ENCODE data around the gene SYT1. TPM values are rescaled to one million over a fixed set of nuclear protein-coding genes. Genes with fewer than 3 reads are reported as not detected.

Gene SYT1
- total RNA-seq, 6 donors from 2014 or later: 0.52 to 0.67 (median 0.59) TPM; not detected in 3

- no peaks in the 10 kb centered on the region for H3K36me3 ChIP-seq
Observed at GRCh38 chr12:79238246-79238645, 373.7 kb downstream of the SYT1 start.

GRCh38 chr12:79247494-79247893 lies 382.9 kb downstream of the SYT1 start:
- TF ChIP-seq EP300 (IDR thresholded peaks at IDR 0.05): no peak
- TF ChIP-seq POLR2A (IDR thresholded peaks at IDR 0.05): no peak
- TF ChIP-seq CTCF (IDR thresholded peaks at IDR 0.05): no peak
- TF ChIP-seq POLR2AphosphoS5 (IDR thresholded peaks at IDR 0.05): no peak
- Histone ChIP-seq H3K9me3 (no peaks in the 10 kb centered on the region), H3K27ac (no peak overlapping the region), H3K27me3 (no peaks in the 10 kb centered on the region), H3K4me1 (no peaks in the 10 kb centered on the region), H3K4me3 (no peak overlapping the region), H3K36me3 (no peaks in the 10 kb centered on the region)
- WGBS, 2 donors: 86 to 96% methylated on average over 2 of the region's 2 CpGs
- ATAC-seq (ENCODE audit: low FRiP score in 2 of 2): no peak
- DNase-seq: no peak

More at GRCh38 chr12:79238246-79238645, 373.7 kb downstream of the SYT1 start:
- H3K4me1 ChIP-seq: no peaks in the 10 kb centered on the region
- H3K4me3 ChIP-seq: no peak overlapping the region
- 92 to 98% methylated on average over 3 of the region's 3 CpGs for WGBS, 2 donors
- ATAC-seq (ENCODE audit: low FRiP score in 2 of 2): no peak
- DNase-seq: no peak
- no peaks in the 10 kb centered on the region for H3K9me3 ChIP-seq
- TF ChIP-seq EP300 (IDR thresholded peaks at IDR 0.05): no peak
- TF ChIP-seq CTCF (IDR thresholded peaks at IDR 0.05): no peak
- TF ChIP-seq POLR2A (IDR thresholded peaks at IDR 0.05): no peak
- TF ChIP-seq POLR2AphosphoS5 (IDR thresholded peaks at IDR 0.05): no peak
- H3K27me3 ChIP-seq: no peaks in the 10 kb centered on the region
- H3K27ac ChIP-seq: no peak overlapping the region

- Histone ChIP-seq H3K36me3 (no peaks in the 10 kb centered on the region), H3K4me1 (no peaks in the 10 kb centered on the region), H3K27me3 (no peaks in the 10 kb centered on the region), H3K9me3 (no peaks in the 10 kb centered on the region), H3K27ac (no peak overlapping the region), H3K4me3 (no peak overlapping the region)
- no peak for DNase-seq
- WGBS, 2 donors: 81 to 84% methylated on average over 4 of the region's 4 CpGs
- no peak for ATAC-seq (ENCODE audit: low FRiP score in 2 of 2)
- TF ChIP-seq POLR2AphosphoS5 (IDR thresholded peaks at IDR 0.05): no peak
- no peak for TF ChIP-seq EP300 (IDR thresholded peaks at IDR 0.05)
- no peak for TF ChIP-seq CTCF (IDR thresholded peaks at IDR 0.05)
- TF ChIP-seq POLR2A (IDR thresholded peaks at IDR 0.05): no peak
Observed at GRCh38 chr12:79250186-79250585, 385.6 kb downstream of the SYT1 start.

- no peak for ATAC-seq (ENCODE audit: low FRiP score in 2 of 2)
Observed at GRCh38 chr12:79250960-79251755, 386.6 kb downstream of the SYT1 start.

More at GRCh38 chr12:79250960-79251755, 386.6 kb downstream of the SYT1 start:
- Histone ChIP-seq H3K4me3 (no peak overlapping the region), H3K27ac (no peak overlapping the region), H3K27me3 (no peaks in the 10 kb centered on the region), H3K9me3 (no peaks in the 10 kb centered on the region), H3K36me3 (no peaks in the 10 kb centered on the region), H3K4me1 (no peaks in the 10 kb centered on the region)
- TF ChIP-seq CTCF (IDR thresholded peaks at IDR 0.05) (no peak), EP300 (IDR thresholded peaks at IDR 0.05) (no peak), POLR2A (IDR thresholded peaks at IDR 0.05) (no peak), POLR2AphosphoS5 (IDR thresholded peaks at IDR 0.05) (no peak)
- WGBS, 2 donors: 79 to 83% methylated on average over 2 of the region's 2 CpGs
- no peak for DNase-seq

All from upper lobe of left lung (tissue), 6 donors.